HG03378 (cell line): ENCODE measurements around the gene ARHGEF1.

Experiments used
- ATAC-seq: cut with Tn5 transposase; IDR thresholded peaks from one replicate; pipeline ENCODE4 v1.9.1; 2021; ENCODE audit warnings: mild to moderate bottlenecking, moderate library complexity; ENCODE audit not compliant: unreplicated experiment

Gene ARHGEF1

GRCh38 chr19:41947091-41947490, 64.1 kb downstream of the ARHGEF1 start:
- no peak for ATAC-seq

- ATAC-seq, result no peak
Observed at GRCh38 chr19:41951686-41952172, 68.7 kb downstream of the ARHGEF1 start.

- no peak for ATAC-seq
Observed at GRCh38 chr19:41955521-41955920, 72.5 kb downstream of the ARHGEF1 start.

- ATAC-seq, result no peak
Observed at GRCh38 chr19:41956621-41957020, 73.6 kb downstream of the ARHGEF1 start.
